ENCODE data around the gene SOX2. TPM values are rescaled to one million over a fixed set of nuclear protein-coding genes. Genes with fewer than 3 reads are reported as not detected.

The SOX2 gene
- total RNA-seq, 1 donor from 2014 or later: not detected

DNA sequence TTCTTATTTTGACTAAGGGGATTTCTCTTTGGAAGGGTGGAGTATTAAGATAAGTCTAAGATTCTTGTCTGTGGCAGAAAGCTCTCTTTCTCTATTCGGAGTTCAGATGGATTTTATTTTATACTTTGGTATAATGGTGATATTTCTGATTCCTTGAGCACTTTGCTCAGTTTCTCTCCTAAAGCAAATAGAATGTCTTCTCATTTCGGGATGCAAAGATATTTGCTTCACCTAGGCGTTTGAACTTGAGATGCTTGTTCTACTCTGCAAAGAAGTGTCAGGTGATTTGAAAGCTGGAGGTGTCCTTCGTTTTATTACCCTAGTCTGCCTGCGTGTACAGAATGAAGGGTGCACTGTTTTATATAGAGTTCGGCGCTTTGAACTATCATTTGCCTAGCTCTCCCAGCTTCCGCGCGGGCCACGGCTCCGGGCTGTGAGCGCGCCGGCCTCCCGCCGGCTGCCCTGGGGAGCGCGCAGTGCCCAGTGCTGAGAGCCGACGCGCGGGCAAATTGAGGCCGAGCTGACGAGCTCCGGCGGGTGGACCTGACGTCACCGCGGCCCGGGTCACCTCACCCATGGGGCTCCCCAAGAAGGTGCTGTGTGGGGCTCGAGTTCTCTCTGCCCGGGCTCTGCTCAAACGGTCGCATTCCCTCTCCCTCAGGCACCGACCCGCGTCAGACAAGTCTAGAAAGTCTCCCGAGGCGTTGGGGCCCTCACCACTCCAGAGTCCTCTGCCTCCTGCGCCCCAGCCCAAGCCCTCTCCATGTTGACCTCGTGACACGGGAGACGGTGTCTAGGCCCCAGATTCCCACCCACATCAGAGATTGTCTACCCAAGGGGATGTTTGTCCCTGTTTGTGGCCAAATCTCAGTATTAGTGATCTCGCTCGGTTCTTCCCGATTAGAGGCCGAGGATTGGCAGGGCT lies 7.5 kb downstream of the SOX2 start:
- Mint-ChIP-seq H3K9me3 (peaks cover 5% of the 10 kb centered on the region), H3K36me3 (ENCODE audit: low read depth) (no peaks in the 10 kb centered on the region), H3K27me3 (peaks cover 87% of the 10 kb centered on the region), H3K27ac (no peak overlapping the region), H3K4me3 (no peak overlapping the region), H3K4me1 (no peaks in the 10 kb centered on the region)
- DNase-seq: no peak
- ChIA-PET POLR2A (no interaction called here), CTCF (no interaction called here)
- no peak for ATAC-seq (ENCODE audit: low read depth)
- intact Hi-C loops (cut with micrococcal nuclease): loop anchor here (10.0 kb wide), 1 partner anchor 1666 kb away; no protein-coding TSS in a partner anchor
- no peak for TF ChIP-seq CTCF (IDR thresholded peaks at IDR 0.05)

GRCh38 chr3:181719991-181720680 lies 8.4 kb downstream of the SOX2 start:
- ATAC-seq (ENCODE audit: low read depth) (no peak), DNase-seq (no peak)
- Mint-ChIP-seq H3K4me3 (no peak overlapping the region), H3K27ac (no peak overlapping the region), H3K9me3 (peaks cover 5% of the 10 kb centered on the region), H3K36me3 (ENCODE audit: low read depth) (no peaks in the 10 kb centered on the region), H3K4me1 (peaks cover 2% of the 10 kb centered on the region), H3K27me3 (peaks cover 87% of the 10 kb centered on the region)
- intact Hi-C loops (cut with micrococcal nuclease): loop anchor here (10.0 kb wide), 1 partner anchor 1665 kb away; no protein-coding TSS in a partner anchor
- no peak for TF ChIP-seq CTCF (IDR thresholded peaks at IDR 0.05)
- POLR2A ChIA-PET: no interaction called here
- CTCF ChIA-PET: no interaction called here

DNA sequence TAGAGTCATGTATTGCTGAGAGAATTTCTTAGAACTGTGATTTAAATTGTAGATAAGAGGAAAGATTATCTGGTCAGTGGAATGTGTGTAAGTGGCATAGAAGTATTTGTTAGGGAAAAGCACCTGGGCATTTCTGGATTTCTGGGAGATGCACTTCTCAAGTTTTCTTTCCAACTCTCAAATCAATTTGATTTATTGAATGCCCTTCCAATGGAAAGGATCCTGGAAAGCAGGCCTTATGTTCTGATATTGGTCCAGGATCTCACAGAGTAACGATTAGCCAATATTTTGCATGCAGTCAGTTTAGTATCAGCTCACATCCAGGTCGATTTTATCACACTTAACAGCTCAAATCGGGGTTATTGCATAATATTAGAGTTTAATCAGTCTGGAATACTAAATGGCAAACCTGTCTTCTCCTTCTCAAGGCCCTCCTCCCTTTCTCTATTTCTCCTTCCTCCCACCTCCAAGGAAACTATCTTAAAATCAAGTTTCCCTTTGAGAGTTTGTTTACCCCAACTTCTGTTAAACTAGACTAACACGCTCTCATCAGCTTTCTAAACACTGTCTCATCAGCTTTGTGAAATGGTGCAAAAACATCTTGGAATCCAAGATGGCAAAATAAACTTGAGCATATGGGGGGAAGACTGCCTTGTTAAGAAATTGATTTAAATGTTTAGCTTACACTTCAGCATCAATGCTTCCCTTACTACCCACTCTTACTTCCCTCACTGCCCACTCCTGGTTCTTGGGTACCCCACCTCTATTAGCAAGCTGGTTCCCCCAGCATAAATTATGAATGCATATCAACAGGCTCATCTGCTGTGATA lies 9.5 kb downstream of the SOX2 start:
- intact Hi-C loops (cut with micrococcal nuclease): no loop called here
- DNase-seq: no peak
- no peak overlapping the region for H3K4me3 Mint-ChIP-seq
- peaks cover 3% of the 10 kb centered on the region for H3K9me3 Mint-ChIP-seq
- H3K27ac Mint-ChIP-seq: no peak overlapping the region
- no peak for TF ChIP-seq CTCF (IDR thresholded peaks at IDR 0.05)
- peaks cover 85% of the 10 kb centered on the region for H3K27me3 Mint-ChIP-seq
- ChIA-PET POLR2A (no interaction called here), CTCF (no interaction called here)
- no peak for ATAC-seq (ENCODE audit: low read depth)
- H3K4me1 Mint-ChIP-seq: peaks cover 4% of the 10 kb centered on the region
- no peaks in the 10 kb centered on the region for H3K36me3 Mint-ChIP-seq (ENCODE audit: low read depth)

DNA sequence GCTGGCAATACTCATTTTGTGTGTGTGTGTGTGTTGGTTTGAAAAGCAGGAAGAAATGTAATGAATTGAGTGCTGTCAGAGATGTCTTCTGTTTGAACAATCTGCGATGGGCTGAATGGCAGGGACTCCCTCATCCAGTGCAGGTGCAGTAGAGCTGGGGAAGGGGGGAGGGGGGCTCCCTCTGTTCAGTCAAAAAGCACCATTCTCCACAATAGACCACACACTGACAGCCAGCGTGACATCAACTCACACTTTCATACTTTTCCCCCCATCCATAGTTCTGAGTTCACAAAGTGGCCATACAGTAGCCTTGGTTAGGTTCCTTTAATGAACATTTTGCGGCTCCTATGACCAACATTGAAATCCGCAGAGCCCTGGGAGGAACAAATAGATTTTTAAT lies 10.4 kb downstream of the SOX2 start:
- Mint-ChIP-seq H3K4me3 (no peak overlapping the region), H3K36me3 (ENCODE audit: low read depth) (no peaks in the 10 kb centered on the region), H3K9me3 (peaks cover 3% of the 10 kb centered on the region), H3K27ac (no peak overlapping the region), H3K4me1 (peaks cover 10% of the 10 kb centered on the region), H3K27me3 (peaks cover 85% of the 10 kb centered on the region)
- ChIA-PET POLR2A (no interaction called here), CTCF (no interaction called here)
- DNase-seq (no peak), ATAC-seq (ENCODE audit: low read depth) (no peak)
- no peak for TF ChIP-seq CTCF (IDR thresholded peaks at IDR 0.05)
- intact Hi-C loops (cut with micrococcal nuclease): no loop called here
